ENCODE measurements around the gene ORAI2. TPM values are rescaled to one million over a fixed set of nuclear protein-coding genes. Genes with fewer than 3 reads are reported as not detected.

ORAI2 gene
- total and polyA plus RNA-seq, 2 of the 13 experiments (the other 11 are each of a cell fraction or from before 2014, with no cell fraction given), result 3.0 to 6.0 TPM

DNA sequence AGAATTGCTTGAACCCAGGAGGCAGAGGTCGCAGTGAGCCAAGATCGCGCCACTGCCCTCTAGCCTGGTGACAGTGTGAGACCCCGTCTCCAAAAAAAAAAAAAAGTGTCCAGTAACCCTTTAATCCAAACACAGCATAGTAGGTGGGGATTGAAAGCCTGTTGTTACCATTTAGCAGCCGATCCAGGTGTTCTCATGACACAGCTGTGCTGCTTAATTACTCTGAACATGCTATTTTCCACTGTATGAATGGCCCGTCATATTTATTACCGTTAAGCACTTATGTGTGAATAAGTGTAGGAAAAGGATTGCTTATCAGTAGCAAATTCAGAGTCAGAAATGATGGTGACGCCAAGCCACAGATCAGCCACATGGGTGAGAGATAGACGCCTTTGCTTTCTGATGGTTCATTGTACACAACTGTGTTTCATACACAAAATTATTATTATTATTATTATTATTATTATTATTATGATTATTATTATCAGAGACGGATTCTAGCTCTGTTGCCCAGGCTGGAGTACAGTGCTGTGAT is 11.6 kb upstream of the ORAI2 start (continued):
- TF ChIP-seq, protein P1, sequence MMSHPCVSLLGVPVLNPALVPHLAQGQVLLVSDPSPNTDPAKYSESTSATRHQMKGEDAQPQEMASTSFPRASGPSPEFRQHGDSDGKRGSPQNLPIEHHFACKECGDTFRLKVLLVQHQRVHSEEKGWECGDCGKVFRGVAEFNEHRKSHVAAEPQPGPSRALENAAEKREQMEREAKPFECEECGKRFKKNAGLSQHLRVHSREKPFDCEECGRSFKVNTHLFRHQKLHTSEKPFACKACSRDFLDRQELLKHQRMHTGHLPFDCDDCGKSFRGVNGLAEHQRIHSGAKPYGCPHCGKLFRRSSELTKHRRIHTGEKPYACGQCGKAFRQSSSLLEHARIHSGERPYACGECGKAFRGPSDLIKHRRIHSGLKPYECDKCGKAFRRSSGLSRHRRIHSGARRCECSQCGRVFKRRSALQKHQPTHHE (CRISPR knock-in tag; IDR thresholded peaks at IDR 0.05; ENCODE audit: borderline replicate concordance), result no peak
- no peak for TF ChIP-seq ZBTB3 (CRISPR knock-in tag; IDR thresholded peaks at IDR 0.05; ENCODE audit: borderline replicate concordance, low read depth)
- no peak for TF ChIP-seq HDAC6 (IDR thresholded peaks at IDR 0.05; ENCODE audit: low read depth, low read length)
- TF ChIP-seq HOXD1 (CRISPR knock-in tag; IDR thresholded peaks at IDR 0.05), result no peak
- no peak for TF ChIP-seq NCOA5 (CRISPR knock-in tag; IDR thresholded peaks at IDR 0.05)
- no peak for TF ChIP-seq SMAD1 (CRISPR knock-in tag; IDR thresholded peaks at IDR 0.05; ENCODE audit: borderline replicate concordance, low read depth)
- TF ChIP-seq, protein P2, sequence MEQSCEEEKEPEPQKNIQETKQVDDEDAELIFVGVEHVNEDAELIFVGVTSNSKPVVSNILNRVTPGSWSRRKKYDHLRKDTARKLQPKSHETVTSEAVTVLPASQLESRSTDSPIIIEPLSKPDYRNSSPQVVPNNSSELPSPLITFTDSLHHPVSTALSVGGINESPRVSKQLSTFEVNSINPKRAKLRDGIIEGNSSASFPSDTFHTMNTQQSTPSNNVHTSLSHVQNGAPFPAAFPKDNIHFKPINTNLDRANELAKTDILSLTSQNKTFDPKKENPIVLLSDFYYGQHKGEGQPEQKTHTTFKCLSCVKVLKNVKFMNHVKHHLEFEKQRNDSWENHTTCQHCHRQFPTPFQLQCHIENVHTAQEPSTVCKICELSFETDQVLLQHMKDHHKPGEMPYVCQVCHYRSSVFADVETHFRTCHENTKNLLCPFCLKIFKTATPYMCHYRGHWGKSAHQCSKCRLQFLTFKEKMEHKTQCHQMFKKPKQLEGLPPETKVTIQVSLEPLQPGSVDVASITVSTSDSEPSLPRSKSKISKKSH (CRISPR knock-in tag; IDR thresholded peaks at IDR 0.05; ENCODE audit: borderline replicate concordance), result no peak
- no peak for TF ChIP-seq DMAP1 (CRISPR knock-in tag; IDR thresholded peaks at IDR 0.05)
- TF ChIP-seq, protein P3, sequence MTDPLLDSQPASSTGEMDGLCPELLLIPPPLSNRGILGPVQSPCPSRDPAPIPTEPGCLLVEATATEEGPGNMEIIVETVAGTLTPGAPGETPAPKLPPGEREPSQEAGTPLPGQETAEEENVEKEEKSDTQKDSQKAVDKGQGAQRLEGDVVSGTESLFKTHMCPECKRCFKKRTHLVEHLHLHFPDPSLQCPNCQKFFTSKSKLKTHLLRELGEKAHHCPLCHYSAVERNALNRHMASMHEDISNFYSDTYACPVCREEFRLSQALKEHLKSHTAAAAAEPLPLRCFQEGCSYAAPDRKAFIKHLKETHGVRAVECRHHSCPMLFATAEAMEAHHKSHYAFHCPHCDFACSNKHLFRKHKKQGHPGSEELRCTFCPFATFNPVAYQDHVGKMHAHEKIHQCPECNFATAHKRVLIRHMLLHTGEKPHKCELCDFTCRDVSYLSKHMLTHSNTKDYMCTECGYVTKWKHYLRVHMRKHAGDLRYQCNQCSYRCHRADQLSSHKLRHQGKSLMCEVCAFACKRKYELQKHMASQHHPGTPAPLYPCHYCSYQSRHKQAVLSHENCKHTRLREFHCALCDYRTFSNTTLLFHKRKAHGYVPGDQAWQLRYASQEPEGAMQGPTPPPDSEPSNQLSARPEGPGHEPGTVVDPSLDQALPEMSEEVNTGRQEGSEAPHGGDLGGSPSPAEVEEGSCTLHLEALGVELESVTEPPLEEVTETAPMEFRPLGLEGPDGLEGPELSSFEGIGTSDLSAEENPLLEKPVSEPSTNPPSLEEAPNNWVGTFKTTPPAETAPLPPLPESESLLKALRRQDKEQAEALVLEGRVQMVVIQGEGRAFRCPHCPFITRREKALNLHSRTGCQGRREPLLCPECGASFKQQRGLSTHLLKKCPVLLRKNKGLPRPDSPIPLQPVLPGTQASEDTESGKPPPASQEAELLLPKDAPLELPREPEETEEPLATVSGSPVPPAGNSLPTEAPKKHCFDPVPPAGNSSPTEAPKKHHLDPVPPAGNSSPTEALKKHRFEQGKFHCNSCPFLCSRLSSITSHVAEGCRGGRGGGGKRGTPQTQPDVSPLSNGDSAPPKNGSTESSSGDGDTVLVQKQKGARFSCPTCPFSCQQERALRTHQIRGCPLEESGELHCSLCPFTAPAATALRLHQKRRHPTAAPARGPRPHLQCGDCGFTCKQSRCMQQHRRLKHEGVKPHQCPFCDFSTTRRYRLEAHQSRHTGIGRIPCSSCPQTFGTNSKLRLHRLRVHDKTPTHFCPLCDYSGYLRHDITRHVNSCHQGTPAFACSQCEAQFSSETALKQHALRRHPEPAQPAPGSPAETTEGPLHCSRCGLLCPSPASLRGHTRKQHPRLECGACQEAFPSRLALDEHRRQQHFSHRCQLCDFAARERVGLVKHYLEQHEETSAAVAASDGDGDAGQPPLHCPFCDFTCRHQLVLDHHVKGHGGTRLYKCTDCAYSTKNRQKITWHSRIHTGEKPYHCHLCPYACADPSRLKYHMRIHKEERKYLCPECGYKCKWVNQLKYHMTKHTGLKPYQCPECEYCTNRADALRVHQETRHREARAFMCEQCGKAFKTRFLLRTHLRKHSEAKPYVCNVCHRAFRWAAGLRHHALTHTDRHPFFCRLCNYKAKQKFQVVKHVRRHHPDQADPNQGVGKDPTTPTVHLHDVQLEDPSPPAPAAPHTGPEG (CRISPR knock-in tag; IDR thresholded peaks at IDR 0.05), result no peak

Measured in HepG2 (cell line).